ENCODE data around the gene KIAA1755. TPM values are rescaled to one million over a fixed set of nuclear protein-coding genes. Genes with fewer than 3 reads are reported as not detected.

The KIAA1755 gene
- total RNA-seq, 1 donor from 2014 or later, result not detected

GRCh38 chr20:38166703-38167233 lies 93.8 kb downstream of the KIAA1755 start:
- intact Hi-C loops (cut with micrococcal nuclease), result loop anchor here (5.0 kb wide), 2 partner anchors 94 to 109 kb away; no protein-coding TSS in a partner anchor

- intact Hi-C loops (cut with micrococcal nuclease), result loop anchor here (5.0 kb wide), 2 partner anchors 94 to 109 kb away; no protein-coding TSS in a partner anchor
Measured at GRCh38 chr20:38165966-38166702, 94.4 kb downstream of the KIAA1755 start.

- intact Hi-C loops (cut with micrococcal nuclease), result loop anchor here (5.0 kb wide), 2 partner anchors 93 to 108 kb away; no protein-coding TSS in a partner anchor
Measured at GRCh38 chr20:38165089-38165965, 95.2 kb downstream of the KIAA1755 start, which contains the start of gene TGM2. TSS of gene TGM2 (minus strand) at chr20:38165270. CDS start at chr20:38165198, 72 bp downstream.

GRCh38 chr20:38164624-38165088 lies 95.9 kb downstream of the KIAA1755 start:
- intact Hi-C loops (cut with micrococcal nuclease), result loop anchor here (5.0 kb wide), 2 partner anchors 92 to 107 kb away; no protein-coding TSS in a partner anchor

- intact Hi-C loops (cut with micrococcal nuclease), result no loop called here
Measured at GRCh38 chr20:38164069-38164468, 96.5 kb downstream of the KIAA1755 start.

GRCh38 chr20:38162878-38163875 lies 97.4 kb downstream of the KIAA1755 start:
- intact Hi-C loops (cut with micrococcal nuclease), result no loop called here

- intact Hi-C loops (cut with micrococcal nuclease), result no loop called here
Measured at GRCh38 chr20:38162149-38162548, 98.4 kb downstream of the KIAA1755 start.

- intact Hi-C loops (cut with micrococcal nuclease), result no loop called here
Measured at GRCh38 chr20:38161412-38161774, 99.1 kb downstream of the KIAA1755 start.

Other genes starting within 250 kb of the KIAA1755 start
- 34.3 and 35.1 TPM in 2 replicates for gene TTI1, start 227.3 kb downstream of the KIAA1755 start, total RNA-seq
- gene RPRD1B, start 227.0 kb downstream of the KIAA1755 start, total RNA-seq, result 34.4 and 46.6 TPM in 2 replicates
- gene TGM2, start 95.5 kb downstream of the KIAA1755 start, total RNA-seq, result 0.07 and 0.11 TPM in 2 replicates
- not detected in 2 replicates for gene BPI, start 43.4 kb upstream of the KIAA1755 start, total RNA-seq
- not detected in 2 replicates for gene LBP, start 85.7 kb upstream of the KIAA1755 start, total RNA-seq
- gene SNHG17, start 174.6 kb upstream of the KIAA1755 start, total RNA-seq, result 48.6 and 50.3 TPM in 2 replicates
- gene RALGAPB, start 212.1 kb upstream of the KIAA1755 start, total RNA-seq, result 34.5 TPM in 2 replicates